Activated CD8-positive, alpha-beta T cell treated with anti-CD3 and anti-CD28 coated beads for 36 hours (primary cell): Measurements from ENCODE around the gene HLA-DPB1. TPM values are rescaled to one million over a fixed set of nuclear protein-coding genes. Genes with fewer than 3 reads are reported as not detected.

Experiments
- ATAC-seq: fragments of 200-7000 bp; cut with Tn5 transposase; one replicate; pipeline ENCODE4 v1.10.0; 2021; ENCODE audit warnings: mild to moderate bottlenecking, moderate library complexity
- CTCF ChIA-PET: fragments of 350-600 bp; sonication (Branson Sonifier 250); formaldehyde crosslinking; loops from one replicate; lab custom pipeline; 2021; ENCODE audit warnings: antibody characterized with exemption; lab: Charles Lee
- POLR2A ChIA-PET: fragments of 350-600 bp; sonication (Branson Sonifier 250); formaldehyde crosslinking; loops from one replicate; lab custom pipeline; 2021; ENCODE audit warnings: antibody characterized with exemption; lab: Charles Lee
- DNase-seq: peaks from one replicate; pipeline ENCODE4 v3.0.0-alpha.2; 2020
- H3K27ac Mint-ChIP-seq: one replicate; pipeline ENCODE4 v1.8.0; 2021; ENCODE audit warnings: mild to moderate bottlenecking, mixed read lengths
- H3K27me3 Mint-ChIP-seq: one replicate; pipeline ENCODE4 v1.8.0; 2021; ENCODE audit warnings: mixed read lengths
- H3K36me3 Mint-ChIP-seq: one replicate; pipeline ENCODE4 v1.8.0; 2021; ENCODE audit warnings: low read depth, mixed read lengths
- H3K4me1 Mint-ChIP-seq: one replicate; pipeline ENCODE4 v1.8.0; 2021; ENCODE audit warnings: low read depth, mixed read lengths
- H3K4me3 Mint-ChIP-seq: one replicate; pipeline ENCODE4 v1.8.0; 2021; ENCODE audit warnings: mild to moderate bottlenecking, moderate library complexity, mixed read lengths
- H3K9me3 Mint-ChIP-seq: one replicate; pipeline ENCODE4 v1.8.0; 2021; ENCODE audit warnings: mixed read lengths
- CTCF ChIP-seq: fragments of 200-600 bp; IDR thresholded peaks from one replicate; pipeline ENCODE4 v1.8.0; 2022; ENCODE audit warnings: antibody characterized with exemption, mild to moderate bottlenecking
- intact Hi-C: fragments of 100-400 bp; cut with micrococcal nuclease; formaldehyde crosslinking; loops from one replicate; pipeline ENCODE4 v1.10.0; 2022
- total RNA-seq, 2 experiments: library from RNA; stranded (reverse); gene quantifications; one replicate each; pipeline ENCODE4 v1.2.3, GENCODE V29; 2021

HLA-DPB1 gene
- total RNA-seq, 2 experiments from 2014 or later: 12.3 to 14.8 TPM

DNA sequence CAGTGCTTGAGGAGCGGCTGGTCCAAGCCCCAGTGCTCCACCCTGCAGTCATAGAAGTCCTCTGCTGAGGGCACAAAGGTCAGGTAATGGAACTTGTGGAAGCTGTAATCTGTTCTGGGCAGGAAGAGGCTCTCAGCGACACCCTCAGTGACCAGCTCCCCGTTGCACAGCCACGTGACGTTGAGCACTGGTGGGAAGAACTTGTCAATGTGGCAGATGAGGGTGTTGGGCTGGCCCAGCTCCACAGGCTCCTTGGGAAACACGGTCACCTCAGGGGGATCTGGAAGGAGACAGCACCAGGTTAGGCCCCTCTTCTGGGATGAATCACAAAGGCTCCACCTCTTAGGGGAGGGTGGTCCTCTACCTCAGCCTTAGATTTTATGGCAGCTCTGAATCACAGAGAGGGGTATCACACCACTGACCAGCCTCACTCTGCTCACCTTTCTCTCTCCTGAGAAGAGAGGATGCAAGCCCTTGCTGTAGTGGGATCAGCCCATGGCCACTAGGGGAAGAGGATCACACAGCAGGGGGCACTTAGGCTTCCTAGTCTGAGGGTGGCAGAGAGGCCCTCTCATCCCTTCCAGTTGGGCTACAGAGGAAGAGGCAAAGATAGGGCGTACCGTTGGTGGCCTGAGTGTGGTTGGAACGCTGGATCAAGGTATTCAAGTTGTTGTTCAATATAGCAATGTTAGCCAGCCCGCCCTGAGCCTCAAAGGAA, 6.6 kb upstream of the HLA-DPB1 start:
- Mint-ChIP-seq H3K4me3 (no peak overlapping the region), H3K4me1 (peaks cover 16% of the 10 kb centered on the region), H3K27ac (no peak overlapping the region), H3K27me3 (no peaks in the 10 kb centered on the region), H3K9me3 (no peaks in the 10 kb centered on the region), H3K36me3 (peaks cover 2% of the 10 kb centered on the region)
- ATAC-seq (no peak), DNase-seq (no peak)
- TF ChIP-seq CTCF: no peak
- intact Hi-C loops: no loop called here
- CTCF ChIA-PET: interaction anchor here (1.2 kb wide), 1 partner anchor 79 kb away, joined by 3 read pairs; no protein-coding TSS in a partner anchor
- POLR2A ChIA-PET: no interaction called here

- no peak overlapping the region for H3K27ac Mint-ChIP-seq
- intact Hi-C loops: no loop called here
- H3K36me3 Mint-ChIP-seq: peaks cover 2% of the 10 kb centered on the region
- peak overlapping the region; percentile 72 for H3K4me3 Mint-ChIP-seq
- H3K9me3 Mint-ChIP-seq: no peaks in the 10 kb centered on the region
- peaks cover 26% of the 10 kb centered on the region for H3K4me1 Mint-ChIP-seq
- ChIA-PET POLR2A (interaction anchor here (0.6 kb wide), 1 partner anchor 9 kb away, joined by 3 read pairs; no protein-coding TSS in a partner anchor), CTCF (interaction anchor here (1.6 kb wide), 1 partner anchor 86 kb away, joined by 4 read pairs; no protein-coding TSS in a partner anchor)
- DNase-seq (no peak), ATAC-seq (no peak)
- H3K27me3 Mint-ChIP-seq: no peaks in the 10 kb centered on the region
- no peak for TF ChIP-seq CTCF
These were observed 4.9 kb upstream of the HLA-DPB1 start for GRCh38 chr6:33070909-33071308.

GRCh38 chr6:33071569-33071968, 4.2 kb upstream of the HLA-DPB1 start:
- DNase-seq (no peak), ATAC-seq (no peak)
- Mint-ChIP-seq H3K27ac (no peak overlapping the region), H3K4me3 (peak overlapping the region; percentile 72), H3K27me3 (no peaks in the 10 kb centered on the region), H3K4me1 (peaks cover 28% of the 10 kb centered on the region), H3K9me3 (no peaks in the 10 kb centered on the region), H3K36me3 (peaks cover 2% of the 10 kb centered on the region)
- ChIA-PET POLR2A (no interaction called here), CTCF (interaction anchor here (1.1 to 2.8 kb wide), 4 partner anchors 22 to 203 kb away, joined by 3 to 14 read pairs (median 6); no protein-coding TSS in a partner anchor)
- intact Hi-C loops: no loop called here
- TF ChIP-seq CTCF: no peak

DNA sequence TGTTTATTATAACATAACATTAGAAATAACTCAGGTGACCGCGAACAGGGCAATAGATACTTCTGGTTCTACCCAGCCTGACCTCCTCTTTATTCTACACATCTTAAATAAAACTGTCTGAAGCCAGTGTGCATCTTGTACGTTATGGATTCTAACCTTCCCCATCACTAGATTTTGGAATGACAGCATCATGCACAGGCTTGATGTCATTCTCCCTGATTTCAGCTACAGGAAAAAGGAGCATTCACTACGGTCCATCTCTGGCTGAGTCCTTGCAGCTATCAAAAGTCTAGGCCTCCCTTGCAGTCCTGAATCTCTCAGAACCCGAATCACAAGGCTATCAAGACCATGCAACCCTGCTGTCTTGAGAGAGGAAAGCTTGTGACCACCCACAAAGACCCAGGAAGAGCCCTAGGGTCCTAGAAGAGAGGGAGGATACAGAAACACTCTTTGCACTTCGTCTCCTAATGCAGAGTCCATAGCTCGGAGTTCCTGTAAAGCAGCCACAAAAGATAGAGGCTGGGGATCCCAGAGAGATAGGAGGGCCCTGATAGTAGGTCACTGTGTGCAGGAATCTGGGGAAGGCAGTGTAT, 3.2 kb upstream of the HLA-DPB1 start:
- CTCF ChIA-PET: interaction anchor here (0.7 to 2.8 kb wide), 12 partner anchors 20 to 204 kb away, joined by 3 to 14 read pairs (median 4); no protein-coding TSS in a partner anchor
- no peak for DNase-seq
- no peak for ATAC-seq
- no peak overlapping the region for H3K27ac Mint-ChIP-seq
- H3K4me1 Mint-ChIP-seq: peaks cover 36% of the 10 kb centered on the region
- no peaks in the 10 kb centered on the region for H3K9me3 Mint-ChIP-seq
- no peaks in the 10 kb centered on the region for H3K27me3 Mint-ChIP-seq
- H3K36me3 Mint-ChIP-seq: peaks cover under 1% of the 10 kb centered on the region
- POLR2A ChIA-PET: interaction anchor here (1.0 to 1.6 kb wide), 3 partner anchors 11 to 100 kb away, joined by 3 to 7 read pairs (median 4); no protein-coding TSS in a partner anchor
- intact Hi-C loops: no loop called here
- H3K4me3 Mint-ChIP-seq: peak overlapping the region; percentile 72
- no peak for TF ChIP-seq CTCF
